OCI-LY7 (cell line): ENCODE measurements around the gene COBL. TPM values are rescaled to one million over a fixed set of nuclear protein-coding genes. Genes with fewer than 3 reads are reported as not detected.
A peak's percentile ranks its signal among the peaks of the same experiment; 100 is the strongest.

Experiments
- BruUV-seq: library from RNA; stranded (reverse); fragments of 400-500 nt; replicated peaks from 2 replicates; lab custom pipeline; 2021; lab: Mats Ljungman, UMichigan
- CTCF ChIA-PET: fragments of 300-600 bp; sonication (Branson Sonifier 250); formaldehyde crosslinking; loops from one replicate; lab custom pipeline; 2022; ENCODE audit warnings: antibody characterized with exemption; ENCODE audit not compliant: unreplicated experiment; lab: Charles Lee
- POLR2A ChIA-PET: fragments of 300-600 bp; sonication (Branson Sonifier 250); formaldehyde crosslinking; loops from one replicate; lab custom pipeline; 2022; ENCODE audit warnings: antibody characterized with exemption; lab: Charles Lee
- DNase-seq: peaks from one replicate; pipeline ENCODE4 v3.0.0-alpha.2; 2015; ENCODE audit warnings: low spot score
- H2AFZ ChIP-seq: fragments of 200-600 bp; sonication (generic), shearing (Covaris generic); 2 replicates; pipeline ENCODE4 v1.6.1; 2014; ENCODE audit warnings: mild to moderate bottlenecking, antibody characterized with exemption, low read length, moderate library complexity
- H3K27ac ChIP-seq: fragments of 200-600 bp; sonication (generic); 2 replicates; pipeline ENCODE4 v1.5.1; 2014; ENCODE audit warnings: mixed run types, low read depth, mild to moderate bottlenecking, moderate library complexity, low read length, inconsistent platforms; ENCODE audit not compliant: poor library complexity, severe bottlenecking
- H3K36me3 ChIP-seq: fragments of 200-600 bp; sonication (generic); 2 replicates; pipeline ENCODE4 v1.6.1; 2014; ENCODE audit warnings: mild to moderate bottlenecking, antibody characterized with exemption, low read length, moderate library complexity, mixed read lengths; ENCODE audit not compliant: insufficient read depth
- H3K4me1 ChIP-seq: fragments of 200-600 bp; sonication (generic); 2 replicates; pipeline ENCODE4 v1.5.1; 2014; ENCODE audit warnings: mild to moderate bottlenecking, low read length; ENCODE audit not compliant: insufficient read depth, poor library complexity, severe bottlenecking
- H3K4me2 ChIP-seq: fragments of 200-600 bp; sonication (generic); 2 replicates; pipeline ENCODE4 v1.6.1; 2014; ENCODE audit warnings: mild to moderate bottlenecking, low read length
- H3K4me3 ChIP-seq: fragments of 200-600 bp; sonication (generic); 2 replicates; pipeline ENCODE4 v1.5.1; 2014; ENCODE audit warnings: mild to moderate bottlenecking, low read depth, low read length; ENCODE audit not compliant: poor library complexity, severe bottlenecking
- H3K79me2 ChIP-seq: fragments of 200-600 bp; sonication (generic); 2 replicates; pipeline ENCODE4 v1.6.1; 2016; ENCODE audit warnings: low read depth, mild to moderate bottlenecking, low read length, moderate library complexity, mixed read lengths; ENCODE audit not compliant: insufficient read depth
- H3K9me2 ChIP-seq: fragments of 200-600 bp; sonication (generic); 2 replicates; pipeline ENCODE4 v1.6.1; 2016; ENCODE audit warnings: mild to moderate bottlenecking, low read length, mixed read lengths; ENCODE audit not compliant: insufficient read depth
- H3K9me3 ChIP-seq: fragments of 200-600 bp; sonication (generic); 2 replicates; pipeline ENCODE4 v1.6.1; 2014; ENCODE audit warnings: mild to moderate bottlenecking, mixed run types, low read length, mixed read lengths
- H4K20me1 ChIP-seq: fragments of 200-600 bp; sonication (generic); 2 replicates; pipeline ENCODE4 v1.6.1; 2014; ENCODE audit warnings: mild to moderate bottlenecking, antibody characterized with exemption, low read length, moderate library complexity, mixed read lengths; ENCODE audit not compliant: insufficient read depth
- CTCF ChIP-seq: fragments of 200-600 bp; sonication (generic); conservative IDR thresholded peaks from 2 replicates; pipeline ENCODE4 v1.5.1; 2014; ENCODE audit warnings: mild to moderate bottlenecking, antibody characterized with exemption, low read length, moderate library complexity, mixed read lengths
- EZH2phosphoT487 ChIP-seq: fragments of 200-600 bp; sonication (generic); IDR thresholded peaks from 2 replicates; pipeline ENCODE4 v1.6.1; 2018; ENCODE audit warnings: low read depth, borderline replicate concordance, mild to moderate bottlenecking, mixed run types, antibody characterized with exemption, low read length, moderate library complexity, mixed read lengths
- intact Hi-C: fragments of 100-400 bp; cut with micrococcal nuclease; formaldehyde crosslinking; loops from one replicate; pipeline ENCODE4 v1.10.0; 2022; ENCODE audit not compliant: unreplicated experiment
- total RNA-seq, 2 experiments: library from RNA; depleted of rRNA in 1 of 2; stranded (reverse); fragments of >200 nt in 1 of 2; shearing (Covaris generic) in 1 of 2; gene quantifications; 2 replicates each; pipeline ENCODE4 v1.2.3, GENCODE V29; 2014 to 2022

COBL gene
- total RNA-seq, 2 experiments from 2014 or later = not detected

- Histone ChIP-seq H3K9me3 (no peaks in the 10 kb centered on the region), H4K20me1 (no peaks in the 10 kb centered on the region), H2AFZ (no peak overlapping the region), H3K4me2 (no peak overlapping the region), H3K4me3 (no peak overlapping the region), H3K36me3 (no peaks in the 10 kb centered on the region), H3K79me2 (no peaks in the 10 kb centered on the region), H3K4me1 (no peaks in the 10 kb centered on the region), H3K27ac (no peak overlapping the region), H3K9me2 (no peaks in the 10 kb centered on the region)
- CTCF ChIA-PET = no interaction called here
- TF ChIP-seq CTCF (no peak), EZH2phosphoT487 (no peak)
- no TSS peak for BruUV-seq
- POLR2A ChIA-PET = no interaction called here
- no peak for DNase-seq
- intact Hi-C loops = no loop called here
These were observed 173.7 kb downstream of the COBL start for GRCh38 chr7:51142741-51143385.

GRCh38 chr7:51141451-51142003, 175.1 kb downstream of the COBL start:
- H2AFZ ChIP-seq = no peak overlapping the region
- no peaks in the 10 kb centered on the region for H3K9me3 ChIP-seq
- no peaks in the 10 kb centered on the region for H3K4me1 ChIP-seq
- no peak overlapping the region for H3K4me2 ChIP-seq
- ChIA-PET CTCF (no interaction called here), POLR2A (interaction anchor here (0.6 to 0.7 kb wide), 2 partner anchors 141 to 1074 kb away, joined by 3 to 5 read pairs; no protein-coding TSS in a partner anchor)
- no peaks in the 10 kb centered on the region for H3K36me3 ChIP-seq
- H3K79me2 ChIP-seq = no peaks in the 10 kb centered on the region
- intact Hi-C loops = no loop called here
- BruUV-seq = no TSS peak
- H4K20me1 ChIP-seq = no peaks in the 10 kb centered on the region
- DNase-seq = peak; percentile 7
- no peak overlapping the region for H3K27ac ChIP-seq
- TF ChIP-seq EZH2phosphoT487 = no peak
- TF ChIP-seq CTCF = peak; percentile 66
- H3K9me2 ChIP-seq = no peaks in the 10 kb centered on the region
- H3K4me3 ChIP-seq = no peak overlapping the region
